RWPE1 (cell line): ENCODE results near the gene ZDHHC21.
A peak's percentile ranks its signal among the peaks of the same experiment; 100 is the strongest.
"Not testable (repeated sequence)": the region's sequence is repeated elsewhere in the genome, so short reads cannot be mapped to it uniquely, and the experiment has no call there.

Source experiments
- CTCF ChIA-PET: fragments of 350-600 bp; sonication (Branson Sonifier 250); formaldehyde crosslinking; extraction: SDS; loops from one replicate; lab custom pipeline; 2021; lab: Yijun Ruan, JAX
- POLR2A ChIA-PET: fragments of 400-600 bp; formaldehyde crosslinking; extraction: SDS; loops from one replicate; lab custom pipeline; 2020; ENCODE audit warnings: antibody characterized with exemption; ENCODE audit not compliant: low non-redundant PET; lab: Yijun Ruan, JAX
- DNase-seq: peaks from one replicate; pipeline ENCODE4 v3.0.0; 2012; ENCODE audit warnings: low spot score
- H3K27ac ChIP-seq: fragments of 450-650 bp; 2 replicates; pipeline ENCODE4 v1.5.1; 2017
- CTCF ChIP-seq: fragments of 450-650 bp; conservative IDR thresholded peaks from 2 replicates; pipeline ENCODE4 v1.5.1; 2017; ENCODE audit warnings: low read depth, mild to moderate bottlenecking

The ZDHHC21 gene

GRCh38 chr9:14670718-14671117 is 22.5 kb downstream of the ZDHHC21 start:
- ChIA-PET CTCF (interaction anchor here (0.9 kb wide), 1 partner anchor 98 kb away, joined by 3 read pairs; no protein-coding TSS in a partner anchor), POLR2A (no interaction called here)
- no peak for TF ChIP-seq CTCF
- H3K27ac ChIP-seq = no peak overlapping the region
- no peak for DNase-seq

GRCh38 chr9:14664022-14664421 is 29.2 kb downstream of the ZDHHC21 start:
- POLR2A ChIA-PET, CTCF ChIA-PET, H3K27ac ChIP-seq, DNase-seq: not testable (repeated sequence)

GRCh38 chr9:14662060-14662453 is 31.2 kb downstream of the ZDHHC21 start:
- no peak for DNase-seq
- CTCF ChIA-PET = interaction anchor here (0.5 to 0.7 kb wide), 3 partner anchors 15 to 1599 kb away, joined by 3 to 5 read pairs (median 4); no protein-coding TSS in a partner anchor
- no peak overlapping the region for H3K27ac ChIP-seq
- TF ChIP-seq CTCF = no peak
- POLR2A ChIA-PET = no interaction called here

GRCh38 chr9:14661421-14662059 is 31.7 kb downstream of the ZDHHC21 start:
- no peak overlapping the region for H3K27ac ChIP-seq
- ChIA-PET POLR2A (no interaction called here), CTCF (interaction anchor here (0.6 to 0.7 kb wide), 2 partner anchors 823 to 1599 kb away, joined by 3 to 4 read pairs; no protein-coding TSS in a partner anchor)
- peak; percentile 62 for TF ChIP-seq CTCF
- DNase-seq = no peak

- ChIA-PET POLR2A (no interaction called here), CTCF (no interaction called here)
- TF ChIP-seq CTCF = no peak
- no peak overlapping the region for H3K27ac ChIP-seq
- no peak for DNase-seq
Observed at GRCh38 chr9:14660721-14661120, 32.5 kb downstream of the ZDHHC21 start.

GRCh38 chr9:14654932-14655331 is 38.3 kb downstream of the ZDHHC21 start:
- ChIA-PET CTCF (no interaction called here), POLR2A (no interaction called here)
- H3K27ac ChIP-seq = no peak overlapping the region
- no peak for DNase-seq
- no peak for TF ChIP-seq CTCF

- ChIA-PET POLR2A (no interaction called here), CTCF (interaction anchor here (0.8 kb wide), 1 partner anchor 110 kb away, joined by 3 read pairs; no protein-coding TSS in a partner anchor)
- no peak for DNase-seq
- TF ChIP-seq CTCF = no peak
- H3K27ac ChIP-seq = no peak overlapping the region
Observed at GRCh38 chr9:14653511-14653910, 39.7 kb downstream of the ZDHHC21 start.
